IPS DF 6.9 (cell line): ENCODE results near the gene BTBD16.

Experiments used
- DNase-seq: peaks from one replicate; pipeline ENCODE4 v3.0.0-alpha.2; 2013; ENCODE audit warnings: low read depth, low spot score
- H3K27ac ChIP-seq: one replicate; pipeline ENCODE4 v1.5.1; 2013; ENCODE audit warnings: low read length, control low read depth
- H3K27me3 ChIP-seq: 2 replicates; pipeline ENCODE4 v1.6.1; 2013; ENCODE audit warnings: mild to moderate bottlenecking, low read length; ENCODE audit not compliant: control insufficient read depth, insufficient read depth
- H3K36me3 ChIP-seq: 2 replicates; pipeline ENCODE4 v1.6.1; 2013; ENCODE audit warnings: low read length; ENCODE audit not compliant: control insufficient read depth, insufficient read depth
- H3K4me1 ChIP-seq: 2 replicates; pipeline ENCODE4 v1.6.1; 2013; ENCODE audit warnings: low read length; ENCODE audit not compliant: control insufficient read depth, insufficient read depth
- H3K4me3 ChIP-seq: 2 replicates; pipeline ENCODE4 v1.5.1; 2013; ENCODE audit warnings: mild to moderate bottlenecking, low read length
- H3K9me3 ChIP-seq: 2 replicates; pipeline ENCODE4 v1.6.1; 2013; ENCODE audit warnings: low read length, inconsistent platforms; ENCODE audit not compliant: control insufficient read depth, insufficient read depth
- WGBS: extraction: QIAGEN DNeasy Blood & Tissue Kit; methylation state at CpG from one replicate; pipeline ENCODE4 v1.1.7; 2013; ENCODE audit warnings: mixed read lengths, missing lambda C conversion rate; ENCODE audit not compliant: insufficient read length, insufficient coverage; 5-methylcytosine and 5-hydroxymethylcytosine counted together

The BTBD16 gene

DNA sequence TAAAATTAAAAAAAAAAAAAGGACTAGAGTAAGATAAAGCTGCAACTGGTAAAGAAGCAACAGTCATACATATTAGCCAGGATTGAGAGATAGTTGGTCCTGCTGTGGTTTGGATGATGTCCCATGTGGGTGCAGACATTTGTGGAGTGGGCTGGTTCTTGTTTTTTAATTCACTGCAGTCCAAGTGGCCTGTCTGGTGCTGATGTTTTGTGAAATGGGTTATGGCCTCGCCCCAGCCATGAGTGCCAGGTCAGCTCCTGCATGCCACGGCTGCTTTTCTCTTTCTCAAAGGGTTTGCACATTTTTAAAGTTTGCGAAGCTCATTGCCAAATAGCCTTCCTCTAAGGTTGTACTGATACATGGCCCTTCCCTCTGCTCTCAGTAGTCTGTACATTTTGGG is 14.1 kb upstream of the BTBD16 start:
- Histone ChIP-seq H3K27ac (no peak overlapping the region), H3K4me3 (no peak overlapping the region), H3K36me3 (peaks cover under 1% of the 10 kb centered on the region; the same call in 1 of the 2 replicates), H3K9me3 (no peaks in the 10 kb centered on the region), H3K4me1 (peaks cover 6% of the 10 kb centered on the region; the same call in 1 of the 2 replicates), H3K27me3 (no peaks in the 10 kb centered on the region)
- DNase-seq: no peak
- no CpG with 5 or more reads among the region's 3 CpGs for WGBS

DNA sequence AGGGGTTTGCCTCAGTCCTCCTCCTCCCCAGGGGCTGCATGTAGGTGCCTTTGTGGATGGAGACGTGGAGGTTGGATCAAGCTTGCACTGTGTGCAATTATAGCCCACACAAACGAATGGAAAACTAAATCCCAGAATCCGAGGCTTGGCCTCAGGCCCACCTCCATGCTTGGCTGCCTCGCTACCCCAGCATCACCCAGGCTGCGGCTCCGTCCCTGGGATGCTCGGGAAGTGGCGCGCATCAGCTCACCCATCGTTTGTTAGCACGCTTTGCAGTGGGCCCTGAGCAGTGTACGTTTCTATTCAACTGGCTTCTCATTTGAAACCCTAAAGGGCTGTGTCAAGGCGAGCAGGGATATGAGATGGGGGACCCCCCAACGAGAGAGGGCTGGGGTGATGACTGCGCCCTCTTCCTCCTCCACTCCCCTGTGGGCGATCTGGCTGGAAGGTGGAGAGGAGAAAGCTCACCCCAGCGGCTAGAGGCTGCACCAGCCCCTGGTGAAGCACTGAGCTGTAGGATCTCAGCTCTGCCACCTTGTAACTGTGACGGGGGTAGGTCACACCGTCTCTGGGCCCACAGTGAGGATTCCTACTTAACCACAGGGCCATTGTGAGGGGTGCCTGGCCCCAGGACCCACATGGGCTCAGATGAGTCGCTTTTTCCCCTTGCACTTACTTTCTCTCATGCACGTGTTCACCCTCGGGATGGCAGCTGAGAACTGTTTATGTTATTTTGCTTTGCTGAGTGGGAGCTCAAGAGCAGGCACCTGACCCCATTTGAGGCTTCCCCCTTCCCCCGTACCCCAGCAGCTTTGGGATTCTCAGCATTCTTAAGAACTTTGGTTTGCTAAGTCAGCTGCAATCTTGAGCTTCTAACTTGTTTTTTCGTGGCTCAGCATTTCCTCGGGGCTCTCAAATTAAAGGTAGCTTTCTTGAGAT is 12.7 kb upstream of the BTBD16 start:
- DNase-seq: no peak
- Histone ChIP-seq H3K27me3 (no peaks in the 10 kb centered on the region), H3K27ac (no peak overlapping the region), H3K36me3 (no peaks in the 10 kb centered on the region; the same call in 1 of the 2 replicates), H3K4me1 (peaks cover 6% of the 10 kb centered on the region; the same call in 1 of the 2 replicates), H3K9me3 (no peaks in the 10 kb centered on the region), H3K4me3 (no peak overlapping the region)
- no CpG with 5 or more reads among the region's 25 CpGs for WGBS

DNA sequence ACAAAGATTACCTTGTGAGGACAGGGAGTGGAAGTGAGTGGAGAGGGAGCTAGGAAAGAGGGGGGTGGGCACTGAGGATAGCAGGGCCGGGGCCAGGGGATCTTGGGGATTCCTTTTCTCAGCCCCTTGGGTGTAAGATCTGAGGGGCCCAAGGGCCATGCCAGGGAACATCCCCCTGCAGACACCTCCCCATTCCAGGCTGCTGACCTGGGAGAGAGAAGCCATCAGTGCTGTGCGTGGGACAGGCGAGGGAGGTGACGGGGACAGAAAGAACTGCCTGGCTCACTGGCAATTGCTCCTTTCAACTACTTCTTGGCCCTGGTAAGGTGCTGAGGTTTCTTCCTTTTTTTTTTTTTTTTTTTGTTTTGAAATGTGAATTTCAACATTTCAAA is 12.0 kb upstream of the BTBD16 start:
- H3K27me3 ChIP-seq: no peaks in the 10 kb centered on the region
- whole genome bisulfite sequencing: no CpG with 5 or more reads among the region's 4 CpGs
- no peak overlapping the region for H3K4me3 ChIP-seq
- H3K9me3 ChIP-seq: no peaks in the 10 kb centered on the region
- H3K36me3 ChIP-seq: no peaks in the 10 kb centered on the region
- no peak overlapping the region for H3K27ac ChIP-seq
- peaks cover 6% of the 10 kb centered on the region; the same call in 1 of the 2 replicates for H3K4me1 ChIP-seq
- no peak for DNase-seq

DNA sequence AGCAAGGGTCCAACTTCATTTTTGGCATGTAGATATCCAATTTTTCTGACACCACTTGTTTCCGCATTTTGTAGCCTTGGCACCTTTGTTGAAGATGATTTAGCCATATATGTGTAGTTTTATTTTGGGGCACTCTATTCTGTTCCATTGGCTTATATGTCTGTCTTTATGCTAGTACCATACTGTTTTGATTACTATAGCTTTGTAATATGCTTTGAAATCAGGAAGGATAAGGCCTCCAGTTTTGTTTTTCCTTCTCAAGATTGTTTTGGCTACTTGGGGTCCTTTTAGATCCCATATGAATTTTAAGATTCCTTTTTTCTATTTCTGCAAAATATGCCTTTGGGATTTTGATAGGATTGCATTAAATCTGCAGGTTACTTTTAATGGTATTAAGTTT is 9.5 kb upstream of the BTBD16 start:
- no peak for DNase-seq
- Histone ChIP-seq H3K36me3 (no peaks in the 10 kb centered on the region), H3K9me3 (no peaks in the 10 kb centered on the region), H3K4me3 (no peak overlapping the region), H3K27ac (no peak overlapping the region), H3K27me3 (no peaks in the 10 kb centered on the region), H3K4me1 (peaks cover 6% of the 10 kb centered on the region; the same call in 1 of the 2 replicates)
- no CpG with 5 or more reads among the region's 1 CpG for WGBS

DNA sequence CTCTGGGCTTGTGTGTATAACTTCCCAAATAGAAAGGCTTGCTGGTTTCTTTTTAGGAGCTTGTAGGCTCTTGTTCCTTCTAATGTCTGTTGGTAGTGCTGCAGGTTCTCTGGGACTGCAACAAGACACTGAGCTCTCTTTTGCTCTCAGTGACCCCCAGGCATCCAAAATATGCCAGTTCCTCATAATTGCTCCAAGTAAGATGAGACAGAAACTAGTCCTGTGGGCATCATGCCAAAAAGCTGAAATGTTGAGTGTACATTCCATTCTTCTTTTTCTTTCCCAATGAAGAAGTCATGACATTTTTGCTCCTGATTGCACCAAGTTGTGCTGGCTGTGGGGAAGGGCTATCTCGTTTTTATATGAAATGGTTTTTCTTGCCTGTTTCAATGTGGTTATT is 7.1 kb upstream of the BTBD16 start:
- DNase-seq: no peak
- H3K4me1 ChIP-seq: 0 out of 2 replicates have a peak, but pooled peaks cover 2% of the 10 kb centered on the region
- H3K9me3 ChIP-seq: no peaks in the 10 kb centered on the region
- H3K27ac ChIP-seq: no peak overlapping the region
- H3K36me3 ChIP-seq: no peaks in the 10 kb centered on the region
- WGBS: no CpG with 5 or more reads among the region's 1 CpG
- H3K4me3 ChIP-seq: no peak overlapping the region
- no peaks in the 10 kb centered on the region for H3K27me3 ChIP-seq

DNA sequence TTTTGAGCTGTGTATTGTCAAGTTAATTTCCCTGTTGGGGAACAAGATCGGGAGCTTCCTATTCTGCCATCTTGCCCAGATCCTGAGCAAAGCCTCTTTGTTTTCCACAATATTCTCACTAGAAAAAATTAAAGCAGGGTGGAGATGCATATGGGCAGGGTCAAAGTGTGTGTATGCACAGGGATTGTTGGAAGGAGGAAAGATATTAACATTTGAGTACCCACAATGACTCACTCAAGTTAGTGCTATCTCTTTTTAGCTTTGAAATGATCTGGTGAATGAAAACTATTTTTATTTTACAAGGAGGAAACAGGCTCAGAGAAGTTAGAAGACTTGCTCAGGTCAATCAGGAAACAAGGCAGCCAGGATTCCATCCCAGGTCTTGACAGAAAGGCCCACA is 6.7 kb upstream of the BTBD16 start:
- no peaks in the 10 kb centered on the region for H3K9me3 ChIP-seq
- no peak overlapping the region for H3K27ac ChIP-seq
- no peaks in the 10 kb centered on the region for H3K4me1 ChIP-seq
- no peak for DNase-seq
- H3K36me3 ChIP-seq: no peaks in the 10 kb centered on the region
- no peak overlapping the region for H3K4me3 ChIP-seq
- H3K27me3 ChIP-seq: no peaks in the 10 kb centered on the region
- no CpG with 5 or more reads among the region's 1 CpG for WGBS

DNA sequence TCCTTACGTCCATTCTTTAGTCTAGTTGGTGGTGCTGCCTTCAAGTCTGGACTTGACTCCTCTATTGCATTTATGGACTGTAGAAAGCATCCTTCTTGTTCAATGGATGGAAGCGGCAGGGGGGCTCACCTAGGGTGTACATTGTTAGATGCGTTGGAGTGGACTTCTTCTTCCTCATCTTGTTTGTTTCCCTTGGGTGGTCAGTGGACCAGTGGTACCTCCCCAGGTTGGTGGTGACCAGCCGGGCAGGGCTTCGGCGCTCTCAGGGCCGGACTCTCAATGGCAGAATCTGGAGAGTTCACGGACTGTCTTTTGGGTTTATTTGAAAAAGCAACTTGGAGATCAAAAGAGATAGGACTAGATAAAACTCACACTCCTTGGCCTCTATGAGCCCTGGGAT is 6.2 kb upstream of the BTBD16 start:
- H3K9me3 ChIP-seq: no peaks in the 10 kb centered on the region
- H3K27me3 ChIP-seq: no peaks in the 10 kb centered on the region
- DNase-seq: no peak
- no peaks in the 10 kb centered on the region for H3K36me3 ChIP-seq
- no CpG with 5 or more reads among the region's 8 CpGs for WGBS
- H3K4me1 ChIP-seq: no peaks in the 10 kb centered on the region
- no peak overlapping the region for H3K27ac ChIP-seq
- H3K4me3 ChIP-seq: no peak overlapping the region

DNA sequence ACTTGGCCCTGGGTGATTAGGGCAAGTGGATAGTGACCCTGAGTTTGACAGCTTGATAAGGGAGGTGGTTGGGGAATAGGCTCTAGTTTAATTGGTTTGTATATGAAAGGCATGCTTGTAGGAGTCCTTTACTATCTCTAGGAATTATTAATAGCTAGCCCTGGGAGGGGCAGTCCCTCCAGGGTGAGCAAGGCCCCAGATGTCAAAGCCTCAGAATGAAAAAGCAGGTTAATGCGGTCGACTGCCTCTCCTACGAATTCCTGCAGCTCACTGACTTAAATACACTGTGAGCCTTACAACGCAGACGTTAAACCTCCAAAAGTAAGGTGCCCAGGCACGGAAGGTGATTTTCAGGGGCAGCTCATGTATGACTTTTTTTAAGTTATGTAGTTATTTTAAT is 5.2 kb upstream of the BTBD16 start:
- Histone ChIP-seq H3K9me3 (no peaks in the 10 kb centered on the region), H3K4me3 (no peak overlapping the region), H3K27ac (no peak overlapping the region), H3K4me1 (no peaks in the 10 kb centered on the region), H3K27me3 (no peaks in the 10 kb centered on the region), H3K36me3 (no peaks in the 10 kb centered on the region)
- WGBS: no CpG with 5 or more reads among the region's 6 CpGs
- DNase-seq: no peak

DNA sequence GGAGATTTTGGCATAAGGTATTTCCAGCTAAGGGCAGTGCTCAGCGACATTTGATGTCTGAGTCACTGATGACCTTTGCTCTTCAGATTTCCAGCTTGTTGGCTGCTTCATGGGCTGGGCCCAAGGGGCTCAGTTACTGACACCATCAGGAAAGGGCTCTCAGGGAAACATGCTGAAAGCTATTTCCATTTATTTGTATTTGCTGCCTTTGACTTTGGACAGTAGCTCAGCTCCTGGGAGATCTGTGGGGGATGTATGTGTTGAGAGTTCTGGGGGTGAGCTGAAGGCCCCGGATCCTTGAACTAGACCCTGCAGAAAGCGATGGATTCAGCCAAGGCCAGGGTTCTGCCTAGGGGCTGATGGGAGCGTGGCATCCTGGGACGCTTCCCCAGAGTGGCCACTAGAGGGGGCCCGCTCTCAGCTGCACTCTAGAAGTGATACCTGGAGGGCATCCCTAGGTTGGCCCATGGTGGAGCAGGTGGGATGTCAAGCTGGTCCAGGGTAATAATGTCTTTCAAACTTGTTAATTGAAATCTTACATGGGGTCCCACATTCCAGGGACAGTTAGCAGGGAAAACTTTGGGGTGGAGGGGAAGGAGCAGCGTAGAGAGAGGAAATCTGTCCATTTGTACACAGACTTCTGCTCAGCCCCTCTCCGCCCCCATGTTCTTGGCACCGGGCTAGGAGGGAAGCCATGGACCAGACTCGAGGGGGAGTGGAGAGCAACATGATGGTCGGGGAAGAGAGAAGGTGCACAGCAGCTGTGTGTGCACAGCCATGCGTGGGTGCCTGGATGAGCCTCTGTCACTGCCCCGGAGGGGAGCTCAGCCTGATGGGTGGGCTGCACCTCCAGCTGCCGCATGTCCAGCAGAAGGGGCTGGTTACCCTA is 3.0 kb upstream of the BTBD16 start:
- DNase-seq: no peak
- Histone ChIP-seq H3K36me3 (no peaks in the 10 kb centered on the region), H3K4me1 (no peaks in the 10 kb centered on the region), H3K9me3 (no peaks in the 10 kb centered on the region), H3K4me3 (no peak overlapping the region), H3K27ac (no peak overlapping the region), H3K27me3 (no peaks in the 10 kb centered on the region; the same call in 1 of the 2 replicates)
- no CpG with 5 or more reads among the region's 14 CpGs for WGBS

DNA sequence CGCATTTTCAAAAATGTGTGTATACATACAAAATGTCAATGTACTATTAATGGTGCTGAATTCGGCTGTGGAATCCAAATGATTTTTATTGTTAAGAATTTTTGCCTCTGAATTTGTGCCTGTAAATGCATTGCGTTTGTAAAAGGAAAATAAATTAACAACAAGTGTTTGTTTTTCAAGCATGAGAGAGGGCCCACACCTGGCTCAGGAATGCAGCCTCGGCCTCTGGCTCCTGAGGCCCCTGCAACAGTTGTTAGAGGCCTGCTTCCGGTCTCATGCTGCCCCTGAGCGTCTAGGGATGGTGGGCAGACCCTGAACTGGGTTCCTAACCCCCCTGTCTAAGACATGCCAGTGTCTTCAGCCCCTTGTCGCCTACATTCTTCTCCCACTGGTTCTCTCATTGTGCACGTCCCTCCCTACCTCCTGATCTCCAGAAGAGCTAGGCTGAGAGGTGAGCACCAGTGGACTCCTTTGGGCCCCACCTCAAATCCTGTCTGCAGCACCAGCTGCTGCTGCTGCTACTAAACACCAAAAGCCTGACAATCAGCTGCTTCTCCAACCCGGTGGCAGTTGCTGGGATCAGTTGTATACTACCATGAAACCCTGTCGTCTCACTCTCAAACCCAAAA is 1.9 kb upstream of the BTBD16 start:
- Histone ChIP-seq H3K9me3 (no peaks in the 10 kb centered on the region), H3K27me3 (no peaks in the 10 kb centered on the region; the same call in 1 of the 2 replicates), H3K36me3 (no peaks in the 10 kb centered on the region), H3K4me3 (no peak overlapping the region), H3K27ac (no peak overlapping the region), H3K4me1 (no peaks in the 10 kb centered on the region; the same call in 1 of the 2 replicates)
- WGBS: no CpG with 5 or more reads among the region's 10 CpGs
- no peak for DNase-seq
